Panc1 (cell line): ENCODE data around the gene ZNF518B. TPM values are rescaled to one million over a fixed set of nuclear protein-coding genes. Genes with fewer than 3 reads are reported as not detected.

Experiments
- ATAC-seq: fragments of 200-7000 bp; cut with Tn5 transposase; 2 replicates; pipeline ENCODE4 v1.9.1; 2020; ENCODE audit warnings: mild to moderate bottlenecking, moderate library complexity
- BruUV-seq: library from RNA; stranded (reverse); fragments of 400-500 nt; replicated peaks from 2 replicates; lab custom pipeline; 2021; lab: Mats Ljungman, UMichigan
- CTCF ChIA-PET: fragments of 300-600 bp; sonication (Branson Sonifier 250); formaldehyde crosslinking; loops from one replicate; lab custom pipeline; 2022; ENCODE audit warnings: antibody characterized with exemption; lab: Charles Lee
- POLR2A ChIA-PET: fragments of 300-600 bp; sonication (Branson Sonifier 250); formaldehyde crosslinking; loops from one replicate; lab custom pipeline; 2022; ENCODE audit warnings: antibody characterized with exemption; lab: Charles Lee
- DNase-seq: peaks from one replicate; pipeline ENCODE4 v3.0.0-alpha.2; 2010; ENCODE audit warnings: low read depth, low spot score
- H3K27ac ChIP-seq: 2 replicates; pipeline ENCODE4 v1.5.1; 2011; ENCODE audit warnings: mild to moderate bottlenecking, low read length, inconsistent platforms
- H3K27me3 ChIP-seq: fragments of 200-500 bp; sonication (Bioruptor generic); 2 replicates; pipeline ENCODE4 v1.6.0; 2014; ENCODE audit warnings: low read length, inconsistent platforms; ENCODE audit not compliant: control insufficient read depth, insufficient read depth
- H3K36me3 ChIP-seq: fragments of 200-500 bp; sonication (Bioruptor generic); 2 replicates; pipeline ENCODE4 v1.5.1; 2014; ENCODE audit warnings: inconsistent platforms, mild to moderate bottlenecking, low read length, moderate library complexity; ENCODE audit not compliant: control insufficient read depth, insufficient read depth
- H3K4me1 ChIP-seq: 2 replicates; pipeline ENCODE4 v1.5.1; 2011; ENCODE audit warnings: inconsistent platforms, mild to moderate bottlenecking, low read length, moderate library complexity; ENCODE audit not compliant: control insufficient read depth, insufficient read depth
- H3K4me3 ChIP-seq, 2 experiments: 2 replicates each; pipeline ENCODE4 v1.5.1; 2011 to 2012; ENCODE audit warnings: low read depth in 2 of 2, low read length in 2 of 2, mild to moderate bottlenecking in 2 of 2, inconsistent platforms in 1 of 2, moderate library complexity in 1 of 2
- H3K9me3 ChIP-seq: fragments of 200-500 bp; sonication (Bioruptor generic); 2 replicates; pipeline ENCODE4 v1.5.1; 2014; ENCODE audit warnings: low read depth, mild to moderate bottlenecking, inconsistent platforms, low read length, moderate library complexity; ENCODE audit not compliant: control insufficient read depth, insufficient read depth
- POLR2AphosphoS5 ChIP-seq: IDR thresholded peaks from 2 replicates; pipeline ENCODE4 v1.6.1; 2012; ENCODE audit warnings: mild to moderate bottlenecking, low read depth, low read length, moderate library complexity
- REST ChIP-seq, 2 experiments: IDR thresholded peaks; 2 replicates each; pipeline ENCODE4 v1.6.1; 2011 to 2012; ENCODE audit warnings: low read depth in 2 of 2, control low read depth in 1 of 2, low read length in 1 of 2, mild to moderate bottlenecking in 1 of 2, moderate library complexity in 1 of 2; ENCODE audit not compliant: insufficient read depth in 1 of 2
- SIN3A ChIP-seq: IDR thresholded peaks from 2 replicates; pipeline ENCODE4 v1.6.1; 2012; ENCODE audit warnings: low read depth, mild to moderate bottlenecking, low read length, moderate library complexity, borderline replicate concordance; ENCODE audit not compliant: insufficient read depth
- TCF7L2 ChIP-seq: IDR thresholded peaks from 2 replicates; pipeline ENCODE4 v1.6.1; 2011; ENCODE audit warnings: mild to moderate bottlenecking, low read depth, low read length, inconsistent platforms
- in situ Hi-C: cut with HindIII; loops from 2 replicates; pipeline ENCODE4 v1.10.0; 2016; ENCODE audit warnings: low sequenced_read_pairs, low pct_unique_long_range_greater_than_20kb
- intact Hi-C: fragments of 100-400 bp; cut with micrococcal nuclease; formaldehyde crosslinking; loops from one replicate; pipeline ENCODE4 v1.10.0; 2022; ENCODE audit not compliant: unreplicated experiment
- total RNA-seq: library from RNA; stranded (reverse); gene quantifications from one replicate; pipeline ENCODE4 v1.2.1, GENCODE V29; 2021; ENCODE audit not compliant: unreplicated experiment
- TF ChIP-seq, protein P1 (sequence below): fragments of 450-650 bp; IDR thresholded peaks from 2 replicates; pipeline ENCODE4 v1.5.1; 2017; ENCODE audit warnings: mild to moderate bottlenecking

Gene ZNF518B
- total RNA-seq, 1 experiment from 2014 or later = 20.8 TPM

GRCh38 chr4:10492464-10492863 is 35.2 kb upstream of the ZNF518B start:
- in situ Hi-C loops = no loop called here
- Histone ChIP-seq H3K4me1 (no peaks in the 10 kb centered on the region), H3K9me3 (no peaks in the 10 kb centered on the region), H3K27ac (no peak overlapping the region), H3K4me3 (no peak overlapping the region), H3K36me3 (no peaks in the 10 kb centered on the region), H3K27me3 (no peaks in the 10 kb centered on the region)
- BruUV-seq = no TSS peak
- ATAC-seq (no peak), DNase-seq (no peak)
- TF ChIP-seq REST (IDR thresholded peaks at IDR 0.05; ENCODE audit: insufficient read depth in 1 of 2, low read depth in 2 of 2, low read length in 1 of 2) (no peak), POLR2AphosphoS5 (no peak), SIN3A (no peak), TCF7L2 (no peak)
- TF ChIP-seq, protein P1, sequence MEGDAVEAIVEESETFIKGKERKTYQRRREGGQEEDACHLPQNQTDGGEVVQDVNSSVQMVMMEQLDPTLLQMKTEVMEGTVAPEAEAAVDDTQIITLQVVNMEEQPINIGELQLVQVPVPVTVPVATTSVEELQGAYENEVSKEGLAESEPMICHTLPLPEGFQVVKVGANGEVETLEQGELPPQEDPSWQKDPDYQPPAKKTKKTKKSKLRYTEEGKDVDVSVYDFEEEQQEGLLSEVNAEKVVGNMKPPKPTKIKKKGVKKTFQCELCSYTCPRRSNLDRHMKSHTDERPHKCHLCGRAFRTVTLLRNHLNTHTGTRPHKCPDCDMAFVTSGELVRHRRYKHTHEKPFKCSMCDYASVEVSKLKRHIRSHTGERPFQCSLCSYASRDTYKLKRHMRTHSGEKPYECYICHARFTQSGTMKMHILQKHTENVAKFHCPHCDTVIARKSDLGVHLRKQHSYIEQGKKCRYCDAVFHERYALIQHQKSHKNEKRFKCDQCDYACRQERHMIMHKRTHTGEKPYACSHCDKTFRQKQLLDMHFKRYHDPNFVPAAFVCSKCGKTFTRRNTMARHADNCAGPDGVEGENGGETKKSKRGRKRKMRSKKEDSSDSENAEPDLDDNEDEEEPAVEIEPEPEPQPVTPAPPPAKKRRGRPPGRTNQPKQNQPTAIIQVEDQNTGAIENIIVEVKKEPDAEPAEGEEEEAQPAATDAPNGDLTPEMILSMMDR = no peak
- CTCF ChIA-PET = no interaction called here
- POLR2A ChIA-PET = no interaction called here
- intact Hi-C loops = no loop called here

GRCh38 chr4:10491401-10491800 is 34.2 kb upstream of the ZNF518B start:
- no peak for DNase-seq
- Histone ChIP-seq H3K27me3 (no peaks in the 10 kb centered on the region), H3K4me3 (no peak overlapping the region), H3K4me1 (no peaks in the 10 kb centered on the region), H3K9me3 (no peaks in the 10 kb centered on the region), H3K36me3 (no peaks in the 10 kb centered on the region), H3K27ac (no peak overlapping the region)
- ATAC-seq = no peak
- ChIA-PET POLR2A (no interaction called here), CTCF (no interaction called here)
- TF ChIP-seq REST (IDR thresholded peaks at IDR 0.05; ENCODE audit: insufficient read depth in 1 of 2, low read depth in 2 of 2, low read length in 1 of 2) = no peak
- no peak for TF ChIP-seq POLR2AphosphoS5
- TF ChIP-seq TCF7L2 = no peak
- TF ChIP-seq, protein P1 = no peak
- no peak for TF ChIP-seq SIN3A
- BruUV-seq = no TSS peak
- intact Hi-C loops (no loop called here), in situ Hi-C loops (no loop called here)
